ENCODE measurements around the gene DNAH3. TPM values are rescaled to one million over a fixed set of nuclear protein-coding genes. Genes with fewer than 3 reads are reported as not detected.
A peak's percentile ranks its signal among the peaks of the same experiment; 100 is the strongest.
"Not testable (repeated sequence)": the region's sequence is repeated elsewhere in the genome, so short reads cannot be mapped to it uniquely, and the experiment has no call there.

The DNAH3 gene
- total RNA-seq, 1 donor from 2014 or later: not detected

GRCh38 chr16:20949660-20950059 lies 201.0 kb downstream of the DNAH3 start:
- peaks cover 8% of the 10 kb centered on the region for H3K27me3 Mint-ChIP-seq (ENCODE audit: unreplicated experiment)
- H3K4me1 Mint-ChIP-seq (ENCODE audit: unreplicated experiment): no peaks in the 10 kb centered on the region
- H3K9me3 Mint-ChIP-seq (ENCODE audit: unreplicated experiment): no peaks in the 10 kb centered on the region
- no peak for TF ChIP-seq CTCF (IDR thresholded peaks at IDR 0.05)
- DNase-seq (ENCODE audit: extremely low spot score, unreplicated experiment): no peak
- H3K27ac Mint-ChIP-seq (ENCODE audit: unreplicated experiment): no peak overlapping the region
- H3K36me3 Mint-ChIP-seq (ENCODE audit: unreplicated experiment): no peaks in the 10 kb centered on the region
- no peak overlapping the region for H3K4me3 Mint-ChIP-seq (ENCODE audit: unreplicated experiment)

- peaks cover 7% of the 10 kb centered on the region for H3K27me3 Mint-ChIP-seq (ENCODE audit: unreplicated experiment)
- no peak overlapping the region for H3K27ac Mint-ChIP-seq (ENCODE audit: unreplicated experiment)
- no peaks in the 10 kb centered on the region for H3K9me3 Mint-ChIP-seq (ENCODE audit: unreplicated experiment)
- H3K4me1 Mint-ChIP-seq (ENCODE audit: unreplicated experiment): no peaks in the 10 kb centered on the region
- H3K4me3 Mint-ChIP-seq (ENCODE audit: unreplicated experiment): no peak overlapping the region
- no peak for TF ChIP-seq CTCF (IDR thresholded peaks at IDR 0.05)
- H3K36me3 Mint-ChIP-seq (ENCODE audit: unreplicated experiment): no peaks in the 10 kb centered on the region
- no peak for DNase-seq (ENCODE audit: extremely low spot score, unreplicated experiment)
These were observed 202.2 kb downstream of the DNAH3 start for GRCh38 chr16:20948444-20948843.

- Mint-ChIP-seq H3K36me3 (ENCODE audit: unreplicated experiment) (no peaks in the 10 kb centered on the region), H3K4me3 (ENCODE audit: unreplicated experiment) (no peak overlapping the region), H3K27me3 (ENCODE audit: unreplicated experiment) (peaks cover 7% of the 10 kb centered on the region), H3K9me3 (ENCODE audit: unreplicated experiment) (no peaks in the 10 kb centered on the region), H3K4me1 (ENCODE audit: unreplicated experiment) (no peaks in the 10 kb centered on the region), H3K27ac (ENCODE audit: unreplicated experiment) (no peak overlapping the region)
- DNase-seq (ENCODE audit: extremely low spot score, unreplicated experiment): no peak
- no peak for TF ChIP-seq CTCF (IDR thresholded peaks at IDR 0.05)
These were observed 204.5 kb downstream of the DNAH3 start for GRCh38 chr16:20946015-20946629.

- H3K27ac Mint-ChIP-seq (ENCODE audit: unreplicated experiment); H3K4me3 Mint-ChIP-seq (ENCODE audit: unreplicated experiment); H3K36me3 Mint-ChIP-seq (ENCODE audit: unreplicated experiment); H3K4me1 Mint-ChIP-seq (ENCODE audit: unreplicated experiment); DNase-seq (ENCODE audit: extremely low spot score, unreplicated experiment); H3K9me3 Mint-ChIP-seq (ENCODE audit: unreplicated experiment); H3K27me3 Mint-ChIP-seq (ENCODE audit: unreplicated experiment): not testable (repeated sequence)
These were observed 205.1 kb downstream of the DNAH3 start for GRCh38 chr16:20945575-20945875.

- Mint-ChIP-seq H3K9me3 (ENCODE audit: unreplicated experiment) (no peaks in the 10 kb centered on the region), H3K4me3 (ENCODE audit: unreplicated experiment) (no peak overlapping the region), H3K36me3 (ENCODE audit: unreplicated experiment) (no peaks in the 10 kb centered on the region), H3K27ac (ENCODE audit: unreplicated experiment) (no peak overlapping the region), H3K27me3 (ENCODE audit: unreplicated experiment) (peaks cover 4% of the 10 kb centered on the region), H3K4me1 (ENCODE audit: unreplicated experiment) (no peaks in the 10 kb centered on the region)
- TF ChIP-seq CTCF (IDR thresholded peaks at IDR 0.05): peak; percentile 31
- DNase-seq (ENCODE audit: extremely low spot score, unreplicated experiment): no peak
These were observed 205.6 kb downstream of the DNAH3 start for GRCh38 chr16:20944861-20945574.
